Measurements from ENCODE around the gene MEGF6. TPM values are rescaled to one million over a fixed set of nuclear protein-coding genes. Genes with fewer than 3 reads are reported as not detected.

Gene MEGF6
- total RNA-seq, 1 donor from 2014 or later: 9.3 TPM

DNA sequence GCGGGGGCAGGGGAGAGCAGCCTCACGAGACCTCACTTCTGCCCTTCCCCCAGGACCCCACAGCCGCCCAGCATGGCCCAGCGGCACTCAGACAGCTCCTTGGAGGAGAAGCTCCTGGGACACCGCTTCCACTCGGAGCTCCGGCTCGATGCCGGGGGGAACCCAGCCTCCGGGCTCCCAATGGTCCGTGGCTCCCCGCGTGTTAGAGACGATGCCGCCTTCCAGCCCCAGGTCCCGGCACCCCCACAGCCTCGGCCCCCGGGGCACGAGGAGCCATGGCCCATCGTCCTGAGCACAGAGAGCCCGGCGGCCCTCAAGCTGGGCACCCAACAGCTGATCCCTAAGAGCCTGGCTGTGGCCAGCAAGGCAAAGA, 148.3 kb downstream of the MEGF6 start:
- no peak for DNase-seq (ENCODE audit: low spot score)
- intact Hi-C loops (cut with DNase I): no loop called here

DNA sequence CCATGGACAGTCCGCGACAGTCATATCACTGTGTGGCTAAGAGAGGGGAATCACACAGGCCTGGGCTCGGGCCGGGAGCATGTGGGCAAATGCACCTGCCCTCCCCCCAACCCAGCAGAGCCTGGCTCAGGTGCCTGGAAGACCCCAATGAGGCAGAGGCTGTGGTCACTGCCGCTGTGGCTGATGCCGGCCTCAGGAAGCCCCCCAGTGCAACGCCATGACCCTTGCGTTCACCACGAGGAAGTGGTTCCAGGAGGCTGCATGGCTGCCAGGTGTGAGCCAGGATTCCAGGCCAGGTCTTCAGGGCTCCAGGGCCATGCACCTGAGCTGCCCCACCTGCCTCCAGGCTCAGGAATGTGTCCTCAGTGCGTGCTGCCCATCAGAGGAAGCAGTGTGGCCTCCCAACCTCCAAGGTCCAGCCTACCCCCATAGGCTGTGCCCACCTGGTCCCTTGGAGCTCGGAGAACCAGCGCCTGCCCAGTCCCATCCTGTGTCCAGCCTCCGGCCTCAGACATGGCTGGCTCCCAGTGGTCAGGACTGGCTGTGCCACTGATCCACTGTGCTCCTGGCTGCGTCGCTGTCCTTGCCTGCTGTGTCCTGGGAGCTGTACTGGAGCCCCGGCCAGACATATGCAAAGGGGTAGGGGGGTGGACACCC, 148.8 kb downstream of the MEGF6 start:
- DNase-seq (ENCODE audit: low spot score): no peak
- intact Hi-C loops (cut with DNase I): no loop called here

DNA sequence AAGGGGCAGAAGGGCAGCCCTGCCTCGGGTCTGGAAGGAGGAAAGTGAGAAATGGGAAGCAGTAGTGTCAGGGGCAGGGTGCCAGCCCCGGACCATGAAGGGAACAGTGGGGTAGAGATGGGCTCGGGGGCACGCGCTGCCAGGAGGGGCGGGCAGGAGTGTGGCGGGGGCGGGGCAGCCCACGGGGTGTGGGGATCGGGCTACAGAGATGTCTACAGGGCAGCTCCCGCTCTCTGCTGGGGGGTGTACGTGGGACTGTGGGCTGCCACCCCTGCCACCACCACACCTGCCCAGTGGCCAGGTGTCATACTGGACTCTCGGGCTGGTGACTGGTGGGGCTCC, 149.4 kb downstream of the MEGF6 start:
- intact Hi-C loops (cut with DNase I): no loop called here
- DNase-seq (ENCODE audit: low spot score): no peak

DNA sequence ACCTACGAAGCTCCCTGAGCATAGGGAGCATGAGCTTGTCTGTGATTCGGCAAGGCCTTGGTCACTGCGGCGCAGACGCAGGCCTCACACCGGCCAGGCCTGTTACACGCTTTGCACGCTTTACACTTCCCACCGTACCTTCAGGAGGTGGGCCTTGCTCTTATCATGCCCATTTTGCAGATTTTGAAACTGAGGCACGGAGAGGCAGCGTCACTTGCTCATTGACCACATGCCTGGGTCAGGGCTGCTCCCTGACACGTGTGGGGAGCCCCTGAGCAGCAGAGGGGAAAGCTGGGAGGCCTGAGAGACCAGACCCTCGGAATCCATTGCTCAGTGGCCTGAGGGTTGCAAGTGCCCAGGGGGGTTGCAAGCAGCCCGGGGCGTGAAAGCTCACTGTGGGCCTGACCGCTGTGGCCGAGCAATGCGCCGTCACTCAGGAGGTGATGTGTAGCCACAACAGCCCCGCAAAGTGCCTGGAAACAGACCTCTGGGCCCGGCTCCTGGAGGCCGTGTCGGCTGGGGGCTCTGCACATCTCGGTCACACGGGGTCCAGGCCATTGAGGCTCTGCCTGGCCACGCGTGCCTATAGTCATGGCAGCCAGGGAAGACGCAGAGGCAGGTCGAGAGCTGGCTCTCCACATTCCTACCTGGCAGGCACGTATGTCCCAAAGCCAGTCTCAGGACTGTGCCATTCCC, 149.9 kb downstream of the MEGF6 start:
- DNase-seq (ENCODE audit: low spot score): no peak
- intact Hi-C loops (cut with DNase I): no loop called here

- DNase-seq (ENCODE audit: low spot score): no peak
- intact Hi-C loops (cut with DNase I): no loop called here
Observed at GRCh38 chr1:3460672-3461131, 150.6 kb downstream of the MEGF6 start.

DNA sequence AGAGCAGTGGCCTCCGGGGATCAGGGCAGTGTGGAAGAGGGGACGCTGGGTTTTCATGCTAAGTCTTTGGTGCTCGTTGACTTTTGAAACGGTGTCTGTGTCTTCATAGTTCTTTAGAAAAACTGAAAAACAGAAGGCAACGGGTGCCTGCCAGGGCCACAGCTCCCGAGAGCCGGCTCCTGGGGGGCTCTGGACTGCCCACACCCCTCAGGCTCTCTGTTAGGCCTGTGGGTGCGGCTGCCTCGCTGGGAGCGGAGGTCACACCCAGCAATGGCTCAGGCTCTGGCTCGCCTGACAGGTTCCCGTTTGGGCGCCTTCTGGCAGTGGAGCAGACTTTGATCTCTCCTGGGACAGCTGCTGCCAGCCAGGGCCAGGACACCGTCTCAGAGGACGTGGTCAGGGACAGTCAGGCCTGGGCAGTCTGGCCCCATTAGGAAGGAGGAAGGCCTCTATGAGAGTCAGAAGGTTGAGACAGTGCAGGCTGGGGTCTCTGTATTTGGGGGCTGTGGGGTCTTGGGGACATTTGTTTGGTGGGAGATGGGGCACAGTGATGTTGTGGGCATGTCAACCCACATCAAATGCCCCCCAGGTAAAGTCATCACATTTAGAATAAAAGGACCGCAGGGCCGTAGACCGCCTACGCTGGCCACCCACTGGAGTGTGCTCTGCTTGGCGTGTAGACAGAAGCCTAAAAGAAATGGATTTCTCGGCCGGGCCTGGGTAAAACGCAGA, 151.2 kb downstream of the MEGF6 start:
- intact Hi-C loops (cut with DNase I): no loop called here
- DNase-seq (ENCODE audit: low spot score): no peak

DNA sequence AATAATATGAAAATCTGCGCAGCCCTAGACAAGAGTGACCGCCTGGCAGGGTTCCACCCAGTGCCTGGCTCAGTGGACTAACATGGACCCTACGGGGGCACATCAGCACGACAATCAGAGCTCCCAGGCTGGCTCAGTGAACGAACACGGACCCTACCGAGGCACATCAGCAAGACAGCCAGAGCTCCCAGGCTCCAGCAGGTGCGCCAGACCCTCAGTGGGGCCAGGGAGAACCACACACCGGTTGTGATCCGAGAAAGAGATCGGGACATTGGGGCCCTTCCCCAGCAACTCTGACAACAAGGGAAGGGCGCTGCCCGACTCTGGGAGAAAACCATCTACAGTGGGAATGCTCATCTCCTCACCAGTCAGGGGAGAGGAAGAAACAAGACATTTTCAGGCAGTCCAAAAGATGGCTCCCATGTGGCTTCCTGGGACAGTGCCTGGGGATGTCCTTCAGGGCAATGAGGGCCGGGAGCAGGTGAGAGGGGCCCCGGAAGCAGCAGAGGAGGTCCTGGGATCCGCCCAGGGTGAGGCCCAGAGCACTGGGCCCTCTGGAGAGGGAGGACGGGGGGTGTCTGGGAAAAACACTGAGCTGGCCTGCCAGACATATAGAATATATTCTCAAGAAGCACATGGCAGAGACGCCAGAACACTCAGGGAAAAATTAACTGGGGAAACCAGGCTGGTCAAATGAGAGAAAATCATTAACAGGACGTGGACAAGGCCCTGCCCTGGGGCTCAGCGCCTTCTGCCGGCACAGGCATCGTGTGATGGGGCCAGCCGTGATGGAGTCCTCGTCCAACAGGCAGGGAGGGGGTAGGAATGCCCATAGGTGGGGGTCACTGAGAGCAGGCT, 152.0 kb downstream of the MEGF6 start:
- intact Hi-C loops (cut with DNase I): no loop called here

GRCh38 chr1:3457910-3458883, 153.1 kb downstream of the MEGF6 start:
- intact Hi-C loops (cut with DNase I): no loop called here
- no peak for DNase-seq (ENCODE audit: low spot score)

More for the DNA sequence above, 152.0 kb downstream of the MEGF6 start:
- DNase-seq (ENCODE audit: low spot score): no peak

DNA sequence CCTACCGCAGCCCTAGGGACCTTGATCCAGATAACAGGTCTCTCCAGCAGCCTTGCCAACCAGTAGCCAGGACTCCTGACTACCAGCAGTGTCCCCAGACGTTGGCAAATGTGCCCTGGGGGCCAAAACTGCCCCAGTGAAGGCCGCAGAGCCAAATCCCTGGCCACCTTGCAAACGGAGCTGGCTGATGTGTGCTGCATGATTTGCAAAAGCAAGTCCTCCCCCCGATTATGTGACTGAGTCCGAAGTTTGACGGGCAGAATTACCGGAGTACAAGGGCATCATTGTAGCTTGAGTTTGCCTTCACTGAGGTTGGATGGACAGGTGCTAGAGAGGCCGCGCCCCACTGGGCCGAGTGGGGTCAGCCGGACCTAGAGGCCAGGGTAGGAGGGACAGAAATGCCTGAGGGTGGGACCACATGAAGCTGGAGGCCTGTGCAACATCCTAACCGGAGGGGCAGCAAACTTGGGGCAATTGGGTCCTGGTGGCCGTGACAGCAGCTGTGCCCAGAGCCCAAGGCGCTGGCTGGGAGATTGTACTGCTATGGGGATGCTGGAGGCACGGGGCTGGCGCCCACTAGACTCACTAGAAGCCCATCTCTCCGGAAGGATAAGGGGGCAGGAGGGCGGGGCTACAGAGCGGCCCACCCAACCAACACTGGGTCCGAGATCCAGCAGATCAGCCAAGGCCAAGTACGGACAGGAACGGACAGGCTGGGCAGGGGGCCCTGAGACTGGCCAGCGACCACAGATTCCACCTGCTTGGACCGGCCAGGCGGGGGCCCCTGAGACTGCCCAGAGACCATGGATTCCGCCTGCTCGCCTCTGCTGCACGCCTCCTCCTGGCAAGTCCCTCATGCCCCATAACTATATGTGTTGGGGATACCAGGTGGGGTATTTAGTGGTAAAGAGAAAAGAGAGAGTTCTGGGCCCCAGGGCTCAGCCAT, 154.1 kb downstream of the MEGF6 start:
- intact Hi-C loops (cut with DNase I): no loop called here
- no peak for DNase-seq (ENCODE audit: low spot score)

- DNase-seq (ENCODE audit: low spot score): no peak
- intact Hi-C loops (cut with DNase I): no loop called here
Observed at GRCh38 chr1:3456449-3456963, 154.8 kb downstream of the MEGF6 start.

DNA sequence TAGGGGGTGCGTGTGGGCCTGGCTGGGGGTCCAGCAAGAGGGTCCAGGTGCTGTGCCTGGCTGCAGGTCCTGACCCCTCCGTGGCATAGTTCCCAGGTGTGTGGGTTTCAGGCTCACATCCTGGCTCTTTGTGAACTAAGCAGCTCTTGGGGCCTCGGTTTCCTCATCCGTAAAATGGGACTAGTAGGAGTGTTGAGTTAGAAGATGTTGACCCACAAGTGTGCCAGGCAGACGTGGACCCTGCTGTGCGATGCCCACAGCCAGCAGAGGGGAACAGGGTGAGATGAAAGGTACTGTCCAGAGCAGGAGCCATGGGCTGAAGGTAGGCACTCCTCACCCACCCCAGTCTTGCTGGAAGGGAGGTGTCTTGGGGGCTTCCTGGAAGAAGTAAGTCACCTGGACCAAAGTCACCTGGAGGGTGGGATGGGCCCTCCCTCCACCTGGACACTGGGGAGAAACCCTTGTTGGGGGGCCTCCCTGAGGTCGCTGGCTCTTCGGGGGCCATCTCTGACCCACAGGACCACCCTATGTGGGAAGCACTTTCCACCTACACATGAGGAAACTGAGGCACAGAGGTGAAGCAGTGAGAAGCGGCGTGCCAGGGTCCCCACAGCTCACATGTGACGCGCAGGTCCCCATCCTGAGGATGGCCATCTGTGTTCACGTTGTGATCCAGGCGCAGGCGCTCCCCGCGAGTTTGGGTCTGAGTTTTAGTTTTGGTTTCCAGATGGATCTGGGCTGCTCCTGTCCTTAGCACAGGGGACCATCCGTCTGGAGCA, 155.4 kb downstream of the MEGF6 start:
- no peak for DNase-seq (ENCODE audit: low spot score)
- intact Hi-C loops (cut with DNase I): no loop called here

GRCh38 chr1:3454811-3455618, 156.3 kb downstream of the MEGF6 start:
- DNase-seq (ENCODE audit: low spot score): no peak
- intact Hi-C loops (cut with DNase I): no loop called here

DNA sequence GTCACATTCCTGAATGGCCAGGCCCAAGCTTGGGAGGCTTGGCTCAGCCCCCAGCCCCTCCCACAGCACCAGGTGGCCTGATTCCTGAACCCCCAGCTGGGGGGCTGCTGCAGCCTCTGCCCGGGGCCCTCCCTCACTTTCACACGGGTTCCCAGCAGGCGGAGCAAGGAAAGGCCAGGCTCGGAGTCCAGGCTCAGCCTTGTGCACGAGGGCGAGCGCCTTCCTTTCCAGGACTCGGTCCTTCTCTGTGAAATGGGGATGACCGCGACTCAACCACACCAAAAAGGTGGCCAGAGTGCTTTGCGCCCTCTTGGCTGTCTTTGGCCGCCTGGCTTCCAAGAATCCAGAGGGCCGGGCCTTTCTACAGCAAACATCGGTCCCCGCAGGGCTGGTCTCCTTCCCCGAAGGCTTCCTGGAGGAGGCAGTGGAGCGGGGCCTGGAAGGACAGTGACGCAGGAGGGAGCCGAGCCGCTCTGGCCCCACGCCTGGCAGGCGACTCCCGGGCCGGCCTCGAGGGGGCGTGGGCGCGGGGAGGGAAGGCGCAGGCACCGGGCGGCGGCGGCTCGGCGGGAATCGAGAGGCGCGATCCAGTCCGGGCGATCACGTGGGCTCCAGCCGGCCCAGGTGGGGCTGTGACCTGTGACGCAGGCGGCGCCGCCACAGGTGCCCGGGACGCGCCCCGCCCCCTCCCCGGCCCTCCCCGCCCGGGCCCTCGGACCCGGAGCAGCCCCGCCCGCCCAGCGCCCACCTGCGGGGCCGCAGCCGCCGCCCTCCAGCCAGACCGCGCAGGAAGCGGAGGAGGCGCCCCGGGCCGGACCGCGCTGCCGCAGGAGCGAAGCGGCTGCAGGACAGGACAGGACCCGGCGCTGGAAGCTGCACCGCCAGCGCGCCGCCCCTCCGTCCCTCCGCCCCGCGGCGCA, 157.2 kb downstream of the MEGF6 start, which contains the start of gene ARHGEF16:
TSS of gene ARHGEF16 (plus strand) at position 775 of the 920 bp plus-strand sequence. CDS start 8,420 bp downstream, outside the sequence.
- DNase-seq (ENCODE audit: low spot score): no peak
- intact Hi-C loops (cut with DNase I): loop anchor here (1.0 to 2.0 kb wide), 2 partner anchors 30 to 165 kb away; no protein-coding TSS in a partner anchor

GRCh38 chr1:3453203-3453761, 158.0 kb downstream of the MEGF6 start:
- peak; percentile 86 for DNase-seq (ENCODE audit: low spot score)
- intact Hi-C loops (cut with DNase I): loop anchor here (1.0 to 2.0 kb wide), 2 partner anchors 31 to 166 kb away; no protein-coding TSS in a partner anchor

Data from cardiac septum (tissue), 1 donor.